CD4-positive, alpha-beta memory T cell (primary cell): ENCODE results near the gene TENT5C. TPM values are rescaled to one million over a fixed set of nuclear protein-coding genes. Genes with fewer than 3 reads are reported as not detected.

Experiments used
- CTCF ChIA-PET: fragments of 350-600 bp; sonication (Branson Sonifier 250); formaldehyde crosslinking; loops from one replicate; lab custom pipeline; 2021; ENCODE audit warnings: inconsistent platforms; ENCODE audit not compliant: partially characterized antibody; lab: Charles Lee
- POLR2A ChIA-PET: fragments of 350-600 bp; sonication (Branson Sonifier 250); formaldehyde crosslinking; loops from one replicate; lab custom pipeline; 2021; ENCODE audit not compliant: partially characterized antibody; lab: Charles Lee
- DNase-seq, 5 donors: peaks; one replicate each; pipeline versions ENCODE4 v3.0.0 to v3.0.0-alpha.2; 2020 to 2022; ENCODE audit warnings: mixed read lengths in 1 of 5
- H3K27ac ChIP-seq: one replicate; pipeline ENCODE4 v1.7.0; 2013; ENCODE audit warnings: low read depth, low read length
- H3K27me3 ChIP-seq: 2 replicates; pipeline ENCODE4 v1.7.0; 2013; ENCODE audit warnings: mild to moderate bottlenecking, low read length, moderate library complexity; ENCODE audit not compliant: insufficient read depth
- H3K36me3 ChIP-seq: 2 replicates; pipeline ENCODE4 v1.7.0; 2013; ENCODE audit warnings: mild to moderate bottlenecking, low read length, moderate library complexity; ENCODE audit not compliant: insufficient read depth
- H3K4me1 ChIP-seq: 2 replicates; pipeline ENCODE4 v1.7.0; 2013; ENCODE audit warnings: mild to moderate bottlenecking, low read length, moderate library complexity; ENCODE audit not compliant: insufficient read depth
- H3K4me3 ChIP-seq, 2 donors: one replicate each; pipeline ENCODE4 v1.7.0; 2013; ENCODE audit warnings: low read length in 2 of 2, mild to moderate bottlenecking in 1 of 2
- H3K9me3 ChIP-seq, 2 donors: one replicate each; pipeline ENCODE4 v1.7.0; 2013; ENCODE audit warnings: low read length in 2 of 2, control low read depth in 1 of 2; ENCODE audit not compliant: control insufficient read depth in 1 of 2
- H3K27ac Mint-ChIP-seq, 7 donors: one replicate each; pipeline ENCODE4 v1.8.0; 2020 to 2021; ENCODE audit warnings: mixed read lengths in 7 of 7, mild to moderate bottlenecking in 6 of 7, inconsistent platforms in 3 of 7, moderate library complexity in 3 of 7
- H3K27me3 Mint-ChIP-seq, 2 donors: one replicate each; pipeline ENCODE4 v1.8.0; 2020 to 2021; ENCODE audit warnings: mixed read lengths in 2 of 2
- H3K36me3 Mint-ChIP-seq, 2 donors: one replicate each; pipeline ENCODE4 v1.8.0; 2020 to 2021; ENCODE audit warnings: mixed read lengths in 2 of 2, inconsistent platforms in 1 of 2, mild to moderate bottlenecking in 1 of 2
- H3K4me1 Mint-ChIP-seq, 4 donors: one replicate each; pipeline ENCODE4 v1.8.0; 2020 to 2021; ENCODE audit warnings: mixed read lengths in 4 of 4, mild to moderate bottlenecking in 1 of 4
- H3K4me3 Mint-ChIP-seq, 8 donors: one replicate each; pipeline ENCODE4 v1.8.0; 2020 to 2021; ENCODE audit warnings: mixed read lengths in 8 of 8, mild to moderate bottlenecking in 7 of 8, moderate library complexity in 6 of 8, inconsistent platforms in 3 of 8
- H3K9me3 Mint-ChIP-seq, 8 donors: one replicate each; pipeline ENCODE4 v1.8.0; 2020 to 2021; ENCODE audit warnings: mixed read lengths in 8 of 8, mild to moderate bottlenecking in 5 of 8, inconsistent platforms in 3 of 8, moderate library complexity in 1 of 8
- intact Hi-C: fragments of 100-400 bp; cut with micrococcal nuclease; formaldehyde crosslinking; loops from one replicate; pipeline ENCODE4 v1.15.1; 2023
- polyA plus RNA-seq, 2 donors: library from polyadenylated mRNA; unstranded; fragments of 300-500 nt; fragmentation: Illumina TruSeq; gene quantifications; one replicate each; pipeline ENCODE4 v1.2.3, GENCODE V29; 2021
- total RNA-seq, 2 experiments: library from RNA; stranded (reverse); gene quantifications; one replicate each; pipeline ENCODE4 v1.2.3, GENCODE V29; 2021

Gene TENT5C
- total and polyA plus RNA-seq, 4 experiments from 2014 or later = 5.3 to 43.0 (median 14.4) TPM

GRCh38 chr1:117584181-117584580, 21.7 kb upstream of the TENT5C start:
- ChIA-PET CTCF (interaction anchor here (4.3 kb wide), 1 partner anchor 49 kb away, joined by 19 read pairs; no protein-coding TSS in a partner anchor), POLR2A (no interaction called here)
- no peaks in the 10 kb centered on the region for H3K36me3 Mint-ChIP-seq
- H3K9me3 Mint-ChIP-seq = peaks cover 0 to 2% (median 0%) of the 10 kb centered on the region in 8 donors
- H3K4me3 ChIP-seq = no peak overlapping the region
- H3K27ac ChIP-seq = no peak overlapping the region
- H3K36me3 ChIP-seq = no peaks in the 10 kb centered on the region
- peaks cover 0 to 1% (median 0%) of the 10 kb centered on the region in 4 donors for H3K4me1 Mint-ChIP-seq
- H3K27me3 ChIP-seq = no peaks in the 10 kb centered on the region
- no peak overlapping the region for H3K27ac Mint-ChIP-seq
- DNase-seq = no peak
- no peaks in the 10 kb centered on the region for H3K9me3 ChIP-seq
- H3K4me3 Mint-ChIP-seq = no peak overlapping the region
- intact Hi-C loops = no loop called here
- H3K27me3 Mint-ChIP-seq = no peaks in the 10 kb centered on the region
- H3K4me1 ChIP-seq = no peaks in the 10 kb centered on the region

GRCh38 chr1:117585086-117585485, 20.8 kb upstream of the TENT5C start:
- Histone ChIP-seq H3K9me3 (no peaks in the 10 kb centered on the region), H3K27ac (no peak overlapping the region), H3K4me3 (no peak overlapping the region), H3K27me3 (no peaks in the 10 kb centered on the region), H3K36me3 (no peaks in the 10 kb centered on the region), H3K4me1 (no peaks in the 10 kb centered on the region)
- ChIA-PET CTCF (interaction anchor here (1.0 to 1.4 kb wide), 2 partner anchors 11 to 23 kb away, joined by 3 read pairs; no protein-coding TSS in a partner anchor), POLR2A (no interaction called here)
- Mint-ChIP-seq H3K36me3 (no peaks in the 10 kb centered on the region), H3K4me1 (peaks cover 0 to 1% (median 0%) of the 10 kb centered on the region in 4 donors), H3K4me3 (no peak overlapping the region), H3K27me3 (no peaks in the 10 kb centered on the region), H3K9me3 (peaks cover 0 to 2% (median 0%) of the 10 kb centered on the region in 8 donors), H3K27ac (no peak overlapping the region)
- DNase-seq = no peak
- intact Hi-C loops = no loop called here

GRCh38 chr1:117586337-117586736, 19.5 kb upstream of the TENT5C start:
- Mint-ChIP-seq H3K4me1 (peaks cover 0 to 1% (median 0%) of the 10 kb centered on the region in 4 donors), H3K27me3 (no peaks in the 10 kb centered on the region), H3K27ac (no peak overlapping the region)

DNA sequence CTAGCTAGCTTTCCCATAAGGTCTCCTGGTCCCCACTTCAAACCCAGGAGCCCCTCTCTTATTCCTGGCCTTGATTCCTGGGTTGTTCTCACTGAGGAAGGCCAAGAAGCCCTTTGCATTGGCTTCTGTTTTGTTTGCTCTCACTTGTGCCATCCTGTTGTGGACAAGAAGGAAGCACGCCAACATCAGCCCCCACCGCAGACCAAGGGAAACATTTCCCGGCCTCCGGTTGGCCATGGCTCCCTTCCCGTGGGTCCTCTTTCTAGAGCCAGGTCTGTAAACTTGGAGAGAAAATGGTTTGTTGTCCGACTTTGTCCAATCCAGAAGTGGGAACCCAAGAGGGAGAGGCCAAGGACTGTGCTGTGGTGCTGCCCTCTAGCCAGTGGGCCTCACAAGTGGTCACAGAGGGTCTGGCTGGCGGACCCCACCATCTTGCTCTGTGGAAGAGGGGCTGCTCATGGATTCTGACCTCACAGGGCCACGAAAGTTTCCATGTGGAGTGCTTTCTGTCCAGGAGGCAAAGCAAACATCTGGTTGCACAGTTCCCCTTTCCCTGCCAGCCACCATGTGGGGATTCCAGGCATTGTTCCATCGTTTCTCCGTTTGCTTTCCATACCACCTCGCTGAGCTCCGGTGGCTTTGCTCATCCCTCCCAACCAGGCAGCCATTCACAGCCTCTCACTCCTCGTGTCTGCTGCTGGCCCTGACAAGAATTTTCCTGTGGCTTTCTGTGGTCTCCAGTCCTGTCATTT, 18.9 kb upstream of the TENT5C start:
- H3K27me3 ChIP-seq = no peaks in the 10 kb centered on the region
- CTCF ChIA-PET = no interaction called here

More at GRCh38 chr1:117586337-117586736, 19.5 kb upstream of the TENT5C start:
- intact Hi-C loops = no loop called here
- Histone ChIP-seq H3K27me3 (no peaks in the 10 kb centered on the region), H3K9me3 (no peaks in the 10 kb centered on the region), H3K36me3 (no peaks in the 10 kb centered on the region), H3K4me3 (no peak overlapping the region), H3K4me1 (no peaks in the 10 kb centered on the region), H3K27ac (no peak overlapping the region)
- ChIA-PET CTCF (no interaction called here), POLR2A (no interaction called here)
- peaks cover 0 to 2% (median 0%) of the 10 kb centered on the region in 8 donors for H3K9me3 Mint-ChIP-seq
- no peak overlapping the region for H3K4me3 Mint-ChIP-seq
- no peaks in the 10 kb centered on the region for H3K36me3 Mint-ChIP-seq
- DNase-seq = no peak

GRCh38 chr1:117587499-117588356, 18.1 kb upstream of the TENT5C start:
- H3K36me3 ChIP-seq = no peaks in the 10 kb centered on the region
- H3K36me3 Mint-ChIP-seq = no peaks in the 10 kb centered on the region
- peaks cover 0 to 1% (median 0%) of the 10 kb centered on the region in 4 donors for H3K4me1 Mint-ChIP-seq
- H3K4me1 ChIP-seq = no peaks in the 10 kb centered on the region
- peaks cover 0 to 2% (median 0%) of the 10 kb centered on the region in 8 donors for H3K9me3 Mint-ChIP-seq
- H3K9me3 ChIP-seq = no peaks in the 10 kb centered on the region
- no peak overlapping the region for H3K27ac ChIP-seq
- ChIA-PET CTCF (interaction anchor here (1.4 to 2.0 kb wide), 2 partner anchors 52 to 87 kb away, joined by 3 to 5 read pairs; no protein-coding TSS in a partner anchor), POLR2A (no interaction called here)
- no peak for DNase-seq
- intact Hi-C loops = no loop called here
- no peak overlapping the region for H3K4me3 ChIP-seq
- H3K27ac Mint-ChIP-seq = no peak overlapping the region
- no peak overlapping the region for H3K4me3 Mint-ChIP-seq
- H3K27me3 Mint-ChIP-seq = no peaks in the 10 kb centered on the region
- H3K27me3 ChIP-seq = no peaks in the 10 kb centered on the region

More for the DNA sequence above, 18.9 kb upstream of the TENT5C start:
- intact Hi-C loops = no loop called here
- Histone ChIP-seq H3K36me3 (no peaks in the 10 kb centered on the region), H3K27ac (no peak overlapping the region), H3K9me3 (no peaks in the 10 kb centered on the region), H3K4me3 (no peak overlapping the region), H3K4me1 (no peaks in the 10 kb centered on the region)
- no peaks in the 10 kb centered on the region for H3K36me3 Mint-ChIP-seq
- H3K4me1 Mint-ChIP-seq = peaks cover 0 to 1% (median 0%) of the 10 kb centered on the region in 4 donors
- H3K9me3 Mint-ChIP-seq = peaks cover 0 to 2% (median 0%) of the 10 kb centered on the region in 8 donors
- POLR2A ChIA-PET = no interaction called here
- no peak overlapping the region for H3K4me3 Mint-ChIP-seq
- H3K27me3 Mint-ChIP-seq = no peaks in the 10 kb centered on the region
- H3K27ac Mint-ChIP-seq = no peak overlapping the region
- no peak for DNase-seq

DNA sequence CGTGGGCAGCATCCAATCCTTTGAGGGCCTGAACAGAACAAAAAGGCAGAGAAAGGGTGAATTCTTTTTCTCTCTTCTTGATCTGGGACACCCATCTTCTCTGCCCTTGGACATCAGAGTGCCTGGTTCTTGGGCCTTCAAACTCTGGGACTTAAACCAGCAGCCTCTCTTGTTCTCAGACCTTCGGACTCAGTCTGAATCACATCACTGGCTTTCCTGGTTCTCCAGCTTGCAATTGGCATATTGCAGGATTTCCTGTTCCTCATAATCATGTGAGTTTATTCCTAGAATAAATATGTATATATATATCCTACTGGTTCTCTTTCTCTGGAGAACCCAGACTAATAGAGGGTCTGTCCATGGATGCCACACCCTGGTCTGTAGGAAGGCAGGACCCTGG, 16.3 kb upstream of the TENT5C start:
- Mint-ChIP-seq H3K27me3 (no peaks in the 10 kb centered on the region), H3K27ac (no peak overlapping the region), H3K4me3 (no peak overlapping the region), H3K9me3 (no peaks in the 10 kb centered on the region), H3K36me3 (no peaks in the 10 kb centered on the region), H3K4me1 (peaks cover 0 to 2% (median 0%) of the 10 kb centered on the region in 4 donors)
- H3K4me1 ChIP-seq = no peaks in the 10 kb centered on the region
- no peak overlapping the region for H3K27ac ChIP-seq
- H3K4me3 ChIP-seq = no peak overlapping the region
- ChIA-PET POLR2A (no interaction called here), CTCF (interaction anchor here (1.6 to 2.0 kb wide), 2 partner anchors 54 to 85 kb away, joined by 5 to 10 read pairs; no protein-coding TSS in a partner anchor)
- H3K9me3 ChIP-seq = no peaks in the 10 kb centered on the region
- intact Hi-C loops = no loop called here
- no peaks in the 10 kb centered on the region for H3K27me3 ChIP-seq
- no peaks in the 10 kb centered on the region for H3K36me3 ChIP-seq
- no peak for DNase-seq
